Common myeloid progenitor, CD34-positive (primary cell): ENCODE data around the gene OR56A1.

Source experiments
- CTCF ChIA-PET: fragments of 350-600 bp; sonication (Branson Sonifier 250); formaldehyde crosslinking; loops from one replicate; lab custom pipeline; 2021; ENCODE audit warnings: antibody characterized with exemption; lab: Charles Lee
- POLR2A ChIA-PET: fragments of 350-600 bp; sonication (Branson Sonifier 250); formaldehyde crosslinking; loops from one replicate; lab custom pipeline; 2021; ENCODE audit warnings: antibody characterized with exemption; lab: Charles Lee
- DNase-seq, 3 donors: peaks; one replicate each; pipeline versions ENCODE4 v3.0.0 to v3.0.0-alpha.2; 2013
- H3K27ac ChIP-seq, 2 experiments: 1 replicate in 1 of 2; 2 replicates in 1 of 2; pipeline ENCODE4 v1.7.0; 2013; ENCODE audit warnings: inconsistent platforms in 2 of 2, low read length in 2 of 2, mild to moderate bottlenecking in 2 of 2, low read depth in 1 of 2, moderate library complexity in 1 of 2; ENCODE audit not compliant: severe bottlenecking in 2 of 2, insufficient read depth in 1 of 2, poor library complexity in 1 of 2
- H3K27me3 ChIP-seq, 5 experiments: replicated peaks in 2 of 5; 1 replicate in 3 of 5; 2 replicates in 2 of 5; pipeline versions ENCODE4 v1.6.1 to v1.7.0; 2013; ENCODE audit warnings: low read length in 4 of 5, mild to moderate bottlenecking in 2 of 5, moderate library complexity in 2 of 5, inconsistent platforms in 1 of 5; ENCODE audit not compliant: insufficient read depth in 5 of 5, control insufficient read depth in 4 of 5
- H3K36me3 ChIP-seq, 4 experiments: 1 replicate in 2 of 4; 2 replicates in 2 of 4; pipeline versions ENCODE4 v1.6.1 to v1.7.0; 2013; ENCODE audit warnings: low read length in 3 of 4, control low read depth in 1 of 4, mild to moderate bottlenecking in 1 of 4; ENCODE audit not compliant: control insufficient read depth in 4 of 4, insufficient read depth in 4 of 4
- H3K4me1 ChIP-seq, 4 experiments: 1 replicate in 3 of 4; 2 replicates in 1 of 4; pipeline versions ENCODE4 v1.6.1 to v1.7.1; 2013; ENCODE audit warnings: low read length in 3 of 4, mild to moderate bottlenecking in 3 of 4, control low read depth in 1 of 4, inconsistent platforms in 1 of 4, moderate library complexity in 1 of 4; ENCODE audit not compliant: control insufficient read depth in 4 of 4, insufficient read depth in 4 of 4; ENCODE audit errors: control extremely low read depth in 1 of 4
- H3K4me3 ChIP-seq, 7 experiments: 1 replicate in 4 of 7; 2 replicates in 3 of 7; pipeline versions ENCODE4 v1.5.1 to v1.7.0; 2013; ENCODE audit warnings: mild to moderate bottlenecking in 7 of 7, low read length in 6 of 7, moderate library complexity in 6 of 7, inconsistent platforms in 2 of 7, low read depth in 2 of 7, control low read depth in 1 of 7; ENCODE audit not compliant: insufficient read depth in 4 of 7, control insufficient read depth in 1 of 7; ENCODE audit errors: extremely low read depth in 1 of 7
- H3K9me3 ChIP-seq, 5 experiments: 1 replicate in 4 of 5; 2 replicates in 1 of 5; pipeline versions ENCODE4 v1.6.1 to v1.7.1; 2013; ENCODE audit warnings: low read length in 4 of 5, mild to moderate bottlenecking in 2 of 5, inconsistent platforms in 1 of 5, low read depth in 1 of 5, moderate library complexity in 1 of 5; ENCODE audit not compliant: control insufficient read depth in 4 of 5, insufficient read depth in 2 of 5; ENCODE audit errors: control extremely low read depth in 1 of 5
- WGBS: methylation state at CpG from one replicate; pipeline ENCODE4 v1.1.5; 2013; ENCODE audit not compliant: insufficient coverage; 5-methylcytosine and 5-hydroxymethylcytosine counted together

OR56A1 gene

GRCh38 chr11:5992604-5993251, 37.8 kb downstream of the OR56A1 start:
- WGBS: 100% methylated on average over 2 of the region's 3 CpGs
- POLR2A ChIA-PET: no interaction called here
- no peak overlapping the region for H3K4me3 ChIP-seq

DNA sequence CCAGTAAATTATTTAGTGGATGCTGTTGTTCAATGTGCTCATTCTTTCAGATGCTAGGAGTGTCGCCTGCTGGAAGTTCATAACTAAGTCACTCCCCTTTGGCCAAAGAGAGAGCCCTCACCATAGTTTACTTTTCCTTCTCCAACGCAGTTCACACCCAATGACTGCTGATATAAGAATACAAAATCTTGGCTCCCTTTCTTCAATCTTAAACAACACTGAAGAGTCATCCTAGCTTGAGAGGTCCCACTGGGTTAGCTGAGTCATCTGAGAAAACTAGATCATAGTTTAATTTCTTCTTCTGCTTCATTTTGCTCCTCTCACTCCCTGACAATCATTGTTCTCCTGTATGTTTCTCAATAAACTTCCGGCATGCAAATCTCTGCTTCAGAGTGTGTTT, 38.4 kb downstream of the OR56A1 start:
- Histone ChIP-seq H3K4me3 (no peak overlapping the region), H3K36me3 (no peaks in the 10 kb centered on the region), H3K9me3 (no peaks in the 10 kb centered on the region), H3K4me1 (no peaks in the 10 kb centered on the region), H3K27me3 (peaks cover 0 to 11% (median 2%) of the 10 kb centered on the region in 5 experiments), H3K27ac (no peak overlapping the region)
- CTCF ChIA-PET: interaction anchor here (1.0 to 1.4 kb wide), 2 partner anchors 20 to 363 kb away, joined by 4 read pairs; no protein-coding TSS in a partner anchor
- no peak for DNase-seq
- POLR2A ChIA-PET: no interaction called here
- WGBS: 92% methylated on average over 2 of the region's 3 CpGs

More at GRCh38 chr11:5992604-5993251, 37.8 kb downstream of the OR56A1 start:
- no peak overlapping the region for H3K27ac ChIP-seq
- H3K4me1 ChIP-seq: no peaks in the 10 kb centered on the region
- H3K36me3 ChIP-seq: no peaks in the 10 kb centered on the region
- CTCF ChIA-PET: interaction anchor here (1.0 to 1.4 kb wide), 2 partner anchors 20 to 362 kb away, joined by 4 read pairs; no protein-coding TSS in a partner anchor
- no peaks in the 10 kb centered on the region for H3K9me3 ChIP-seq
- H3K27me3 ChIP-seq: peaks cover 0 to 11% (median 2%) of the 10 kb centered on the region in 5 experiments
- peak in 2 of 3 donors; percentile 13 to 19 for DNase-seq

GRCh38 chr11:5989203-5989602, 41.4 kb downstream of the OR56A1 start:
- DNase-seq: no peak
- Histone ChIP-seq H3K27me3 (peaks cover 0 to 11% (median 2%) of the 10 kb centered on the region in 5 experiments), H3K9me3 (peaks cover 0 to 2% (median 0%) of the 10 kb centered on the region in 5 experiments), H3K4me1 (no peaks in the 10 kb centered on the region), H3K36me3 (no peaks in the 10 kb centered on the region), H3K27ac (no peak overlapping the region), H3K4me3 (no peak overlapping the region)
- WGBS: 92% methylated on average over 2 of the region's 4 CpGs
- ChIA-PET CTCF (no interaction called here), POLR2A (no interaction called here)

DNA sequence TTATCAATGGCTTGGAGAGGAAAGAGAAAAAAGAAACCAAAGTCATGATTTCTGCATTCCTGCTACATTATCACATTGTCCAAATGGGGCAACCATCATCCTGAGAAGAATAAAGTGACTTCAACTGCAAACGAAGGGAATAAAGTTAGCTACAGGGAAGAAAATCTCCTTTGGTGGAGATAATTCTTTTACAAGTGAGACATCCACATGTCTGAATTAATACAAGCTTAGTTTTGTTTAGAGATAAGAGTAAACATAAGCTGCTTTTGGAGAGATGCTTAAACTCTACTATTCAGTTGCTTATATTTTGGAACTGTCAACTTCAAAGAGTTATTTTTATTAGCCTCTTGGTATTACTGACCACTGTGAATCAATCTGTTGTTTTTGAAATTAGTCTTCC, 43.7 kb downstream of the OR56A1 start, which contains the start of gene OR52L1:
Gene OR52L1 (minus strand): TSS at position 101 of the 400 bp plus-strand sequence. CDS start 55 bp downstream, at position 46.
- Histone ChIP-seq H3K4me3 (no peak within 1 kb of the TSS), H3K27ac (no peak within 1 kb of the TSS), H3K36me3 (no peaks in the 10 kb centered on the region), H3K4me1 (no peaks in the 10 kb centered on the region), H3K27me3 (peaks cover 0 to 11% (median 3%) of the 10 kb centered on the region in 5 experiments), H3K9me3 (peaks cover 0 to 5% (median 2%) of the 10 kb centered on the region in 5 experiments)
- no CpG with 5 or more reads among the region's 1 CpG for WGBS
- CTCF ChIA-PET: no interaction called here
- DNase-seq: no peak
- POLR2A ChIA-PET: no interaction called here

- H3K4me3 ChIP-seq: no peak overlapping the region
- peaks cover 0 to 22% (median 6%) of the 10 kb centered on the region in 5 experiments for H3K9me3 ChIP-seq
- peaks cover 0 to 4% (median 1%) of the 10 kb centered on the region in 5 experiments for H3K27me3 ChIP-seq
- no peaks in the 10 kb centered on the region for H3K4me1 ChIP-seq
- DNase-seq: no peak
- no peak overlapping the region for H3K27ac ChIP-seq
- WGBS: no CpG with 5 or more reads among the region's 1 CpG
- H3K36me3 ChIP-seq: no peaks in the 10 kb centered on the region
- ChIA-PET CTCF (no interaction called here), POLR2A (no interaction called here)
These were observed 47.1 kb downstream of the OR56A1 start for GRCh38 chr11:5983443-5983842.

- no peak overlapping the region for H3K4me3 ChIP-seq
- ChIA-PET POLR2A (no interaction called here), CTCF (no interaction called here)
- peaks cover 0 to 2% (median 0%) of the 10 kb centered on the region in 5 experiments for H3K27me3 ChIP-seq
- WGBS: no CpG with 5 or more reads among the region's 1 CpG
- no peaks in the 10 kb centered on the region for H3K36me3 ChIP-seq
- H3K4me1 ChIP-seq: no peaks in the 10 kb centered on the region
- H3K9me3 ChIP-seq: peaks cover 0 to 2% (median 0%) of the 10 kb centered on the region in 5 experiments
- DNase-seq: no peak
- no peak overlapping the region for H3K27ac ChIP-seq
These were observed 57.0 kb downstream of the OR56A1 start for GRCh38 chr11:5973530-5973929.
